ENCODE results near the gene SPATA16.
A peak's percentile ranks its signal among the peaks of the same experiment; 100 is the strongest.

SPATA16 gene

DNA sequence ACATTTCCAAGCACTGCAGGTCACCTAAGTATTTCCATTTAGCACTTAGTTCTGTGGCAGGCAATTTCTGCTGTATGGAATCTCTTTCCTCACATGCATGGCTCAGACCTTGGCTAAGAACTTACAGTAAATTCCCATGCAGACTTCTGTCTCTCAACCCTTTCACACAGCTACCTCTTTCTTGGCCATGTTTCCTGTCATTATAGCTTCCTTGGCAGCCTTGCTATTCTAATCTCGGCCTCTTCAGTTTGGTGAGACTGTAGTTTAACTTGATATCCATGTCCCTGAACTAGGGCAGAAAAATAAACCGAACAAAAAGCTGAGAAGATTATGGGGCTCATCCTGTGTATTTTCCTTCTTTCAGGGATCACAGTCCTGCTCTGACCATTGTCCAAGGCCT lies 96.0 kb downstream of the SPATA16 start:
- no peak overlapping the region for H3K4me3 ChIP-seq (replicated peaks; ENCODE audit: low read depth, low read length)
- TF ChIP-seq, protein P1, sequence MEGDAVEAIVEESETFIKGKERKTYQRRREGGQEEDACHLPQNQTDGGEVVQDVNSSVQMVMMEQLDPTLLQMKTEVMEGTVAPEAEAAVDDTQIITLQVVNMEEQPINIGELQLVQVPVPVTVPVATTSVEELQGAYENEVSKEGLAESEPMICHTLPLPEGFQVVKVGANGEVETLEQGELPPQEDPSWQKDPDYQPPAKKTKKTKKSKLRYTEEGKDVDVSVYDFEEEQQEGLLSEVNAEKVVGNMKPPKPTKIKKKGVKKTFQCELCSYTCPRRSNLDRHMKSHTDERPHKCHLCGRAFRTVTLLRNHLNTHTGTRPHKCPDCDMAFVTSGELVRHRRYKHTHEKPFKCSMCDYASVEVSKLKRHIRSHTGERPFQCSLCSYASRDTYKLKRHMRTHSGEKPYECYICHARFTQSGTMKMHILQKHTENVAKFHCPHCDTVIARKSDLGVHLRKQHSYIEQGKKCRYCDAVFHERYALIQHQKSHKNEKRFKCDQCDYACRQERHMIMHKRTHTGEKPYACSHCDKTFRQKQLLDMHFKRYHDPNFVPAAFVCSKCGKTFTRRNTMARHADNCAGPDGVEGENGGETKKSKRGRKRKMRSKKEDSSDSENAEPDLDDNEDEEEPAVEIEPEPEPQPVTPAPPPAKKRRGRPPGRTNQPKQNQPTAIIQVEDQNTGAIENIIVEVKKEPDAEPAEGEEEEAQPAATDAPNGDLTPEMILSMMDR (IDR thresholded peaks at IDR 0.05; ENCODE audit: low read length, missing control alignments), result no peak
- DNase-seq (ENCODE audit: low read depth), result peak; percentile 11

DNA sequence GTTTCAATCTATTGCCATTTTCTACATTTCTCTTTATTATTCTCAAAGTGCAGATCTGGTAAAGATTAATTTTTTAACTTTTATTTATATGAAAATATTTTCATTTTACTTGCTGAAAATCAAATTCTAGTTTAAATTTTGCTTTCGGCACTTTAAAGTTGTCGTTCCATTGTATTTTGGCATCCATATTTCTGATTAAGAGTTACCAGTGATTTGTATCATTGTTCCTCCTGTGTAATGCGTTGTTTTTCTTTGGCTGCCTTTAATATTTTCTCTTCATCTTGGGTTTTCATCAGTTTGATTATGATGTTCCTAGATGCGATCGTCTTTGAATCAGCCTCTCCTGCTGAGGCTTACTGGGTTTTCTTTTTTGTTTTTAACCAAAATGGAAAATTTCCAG lies 97.3 kb downstream of the SPATA16 start:
- no peak for DNase-seq (ENCODE audit: low read depth)
- TF ChIP-seq, protein P1 (IDR thresholded peaks at IDR 0.05; ENCODE audit: low read length, missing control alignments), result no peak
- H3K4me3 ChIP-seq (replicated peaks; ENCODE audit: low read depth, low read length), result no peak overlapping the region

DNA sequence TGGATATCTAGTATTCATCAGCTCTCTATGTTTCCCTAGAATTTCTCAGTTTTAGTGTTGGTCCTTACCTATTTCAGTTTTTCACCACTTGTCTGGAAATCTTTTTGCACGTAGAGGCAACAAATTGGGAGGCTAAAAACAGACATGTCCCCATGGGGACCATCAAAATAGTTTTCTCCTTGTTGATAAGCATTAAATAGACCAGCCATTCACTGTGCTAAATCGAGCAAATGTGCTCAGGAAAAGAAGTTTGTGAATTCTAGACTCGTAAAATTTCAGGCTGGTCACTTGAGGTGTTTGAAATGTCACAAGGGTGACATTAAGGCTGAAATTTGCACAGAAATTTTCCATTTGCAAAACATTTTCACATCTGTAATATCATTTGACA lies 102.6 kb downstream of the SPATA16 start:
- H3K4me3 ChIP-seq (replicated peaks; ENCODE audit: low read depth, low read length), result no peak overlapping the region
- TF ChIP-seq, protein P1 (IDR thresholded peaks at IDR 0.05; ENCODE audit: low read length, missing control alignments), result no peak
- DNase-seq (ENCODE audit: low read depth), result no peak

DNA sequence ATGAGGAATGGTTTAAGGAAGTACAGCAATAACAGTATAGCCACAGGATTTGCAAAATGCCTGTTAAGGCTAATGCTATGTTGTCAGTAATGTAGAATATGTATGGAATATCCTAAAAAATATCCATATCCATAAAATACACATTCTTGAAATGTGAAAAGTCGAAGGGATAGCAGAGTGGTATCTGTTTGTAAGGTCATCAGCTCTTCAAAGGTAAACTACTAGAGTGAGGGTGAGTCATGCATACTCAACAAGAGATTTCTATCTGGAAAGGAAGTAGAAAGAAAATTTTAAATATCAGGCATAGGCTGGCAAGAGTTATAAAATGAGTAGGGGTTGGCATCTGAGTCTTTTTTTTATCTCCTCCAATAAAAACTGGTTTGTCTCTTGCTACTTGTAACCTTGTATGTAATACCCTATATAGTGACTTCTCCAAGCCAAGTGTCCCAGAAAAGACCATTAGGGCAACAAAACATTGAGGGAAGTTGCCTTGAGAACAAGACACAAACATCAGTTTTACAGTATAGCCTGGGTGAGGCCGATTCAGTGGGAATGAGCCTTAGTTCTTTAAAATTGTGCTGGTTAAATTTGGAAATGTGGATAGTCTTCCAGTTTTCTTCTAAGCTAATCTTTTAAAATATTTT lies 103.1 kb downstream of the SPATA16 start:
- DNase-seq (ENCODE audit: low read depth), result no peak
- no peak overlapping the region for H3K4me3 ChIP-seq (replicated peaks; ENCODE audit: low read depth, low read length)
- TF ChIP-seq, protein P1 (IDR thresholded peaks at IDR 0.05; ENCODE audit: low read length, missing control alignments), result no peak

DNA sequence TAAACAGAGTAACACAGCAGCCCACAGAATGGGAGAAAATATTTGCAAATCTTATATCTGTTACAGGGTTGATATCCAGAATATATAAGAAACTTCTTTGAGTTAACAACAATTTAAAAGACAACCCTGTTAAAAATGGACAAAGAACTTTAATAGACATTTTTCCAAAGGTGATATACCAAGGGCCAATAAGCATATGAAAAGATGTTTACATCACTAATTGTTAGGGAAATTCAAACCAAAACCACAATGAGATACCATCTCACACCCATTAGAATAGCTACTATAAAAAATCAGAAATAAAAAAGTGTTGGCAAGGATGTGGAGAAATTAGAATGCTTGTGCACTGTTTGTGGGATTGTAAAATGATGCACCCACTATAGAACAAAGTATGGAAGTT lies 110.8 kb downstream of the SPATA16 start:
- no peak for DNase-seq (ENCODE audit: low read depth)
- no peak overlapping the region for H3K4me3 ChIP-seq (replicated peaks; ENCODE audit: low read depth, low read length)
- TF ChIP-seq, protein P1 (IDR thresholded peaks at IDR 0.05; ENCODE audit: low read length, missing control alignments), result no peak

DNA sequence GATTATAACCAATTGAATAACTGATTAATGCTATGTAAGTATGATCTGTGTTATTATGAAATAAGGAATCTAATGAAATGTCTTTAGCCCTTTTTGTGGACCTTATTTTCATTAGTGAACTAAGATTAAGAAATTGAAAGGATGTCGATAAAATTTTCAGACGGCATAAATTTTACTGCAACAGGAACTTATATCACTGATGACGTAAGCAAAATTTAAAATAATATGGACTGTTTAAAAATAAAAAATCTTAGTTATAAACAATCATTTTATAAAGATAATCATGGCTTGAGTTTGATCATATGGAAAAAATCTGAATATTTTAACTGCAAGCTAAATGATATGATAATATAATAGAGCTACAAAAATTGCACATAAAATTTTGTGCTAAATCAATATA lies 112.7 kb downstream of the SPATA16 start:
- H3K4me3 ChIP-seq (replicated peaks; ENCODE audit: low read depth, low read length), result no peak overlapping the region
- TF ChIP-seq, protein P1 (IDR thresholded peaks at IDR 0.05; ENCODE audit: low read length, missing control alignments), result no peak
- DNase-seq (ENCODE audit: low read depth), result no peak

DNA sequence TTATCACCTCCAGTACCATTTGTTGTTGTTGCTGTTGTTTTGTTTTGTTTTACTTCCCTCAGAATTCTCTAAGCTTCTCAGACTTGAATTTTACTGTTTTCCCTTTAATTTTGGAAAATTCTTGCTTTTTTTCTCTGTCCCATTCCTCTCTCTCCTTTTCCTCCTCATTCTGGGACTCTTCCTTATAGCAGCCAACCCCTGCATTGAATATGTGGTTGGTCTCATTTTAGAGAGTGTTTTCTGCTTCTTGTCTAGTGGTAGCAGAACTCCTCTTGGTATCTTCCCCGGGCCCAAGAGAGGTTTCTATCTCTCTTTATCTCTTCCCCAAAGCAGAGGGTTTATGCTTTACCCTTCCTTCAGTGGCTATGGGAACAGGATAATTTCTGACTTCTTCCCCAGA lies 113.6 kb downstream of the SPATA16 start:
- H3K4me3 ChIP-seq (replicated peaks; ENCODE audit: low read depth, low read length), result no peak overlapping the region
- TF ChIP-seq, protein P1 (IDR thresholded peaks at IDR 0.05; ENCODE audit: low read length, missing control alignments), result no peak
- DNase-seq (ENCODE audit: low read depth), result no peak

Measured in fibroblast of pulmonary artery (primary cell).